Neural cell (in vitro differentiated cells): Measurements from ENCODE around the gene ITK. TPM values are rescaled to one million over a fixed set of nuclear protein-coding genes. Genes with fewer than 3 reads are reported as not detected.

Source experiments
- H2AFZ ChIP-seq: fragments of 200-600, 300-800 bp; sonication (generic), shearing (Covaris generic); 2 replicates; pipeline ENCODE4 v1.6.0; 2014; ENCODE audit warnings: low read depth, mild to moderate bottlenecking, antibody characterized with exemption, low read length, moderate library complexity
- H3F3A ChIP-seq: fragments of 200-600 bp; shearing (Covaris generic); 2 replicates; pipeline ENCODE4 v1.6.1; 2016; ENCODE audit warnings: mild to moderate bottlenecking, moderate library complexity, mixed read lengths, antibody characterized with exemption, low read length; ENCODE audit not compliant: insufficient read depth, poor library complexity, severe bottlenecking
- H3K27ac ChIP-seq: fragments of 200-600, 300-800 bp; sonication (generic), shearing (Covaris generic); 2 replicates; pipeline ENCODE4 v1.5.1; 2014; ENCODE audit warnings: mild to moderate bottlenecking, low read length, moderate library complexity
- H3K27me3 ChIP-seq: fragments of 300-800, 200-600 bp; sonication (generic), shearing (Covaris generic); 2 replicates; pipeline ENCODE4 v1.6.0; 2014; ENCODE audit warnings: mild to moderate bottlenecking, low read depth, low read length, moderate library complexity; ENCODE audit not compliant: insufficient read depth
- H3K36me3 ChIP-seq: fragments of 300-800, 200-600 bp; sonication (generic), shearing (Covaris generic); 2 replicates; pipeline ENCODE4 v1.5.1; 2014; ENCODE audit warnings: mild to moderate bottlenecking, antibody characterized with exemption, low read length, moderate library complexity; ENCODE audit not compliant: insufficient read depth
- H3K4me2 ChIP-seq: fragments of 300-800, 200-600 bp; sonication (generic), shearing (Covaris generic); 2 replicates; pipeline ENCODE4 v1.6.0; 2014; ENCODE audit warnings: mild to moderate bottlenecking, low read length
- H3K4me3 ChIP-seq: fragments of 300-800, 200-600 bp; sonication (generic), shearing (Covaris generic); 2 replicates; pipeline ENCODE4 v1.5.1; 2014; ENCODE audit warnings: mild to moderate bottlenecking, low read length, moderate library complexity
- H3K79me2 ChIP-seq: fragments of 200-600 bp; shearing (Covaris generic); replicated peaks from 2 replicates; pipeline ENCODE4 v1.6.0; 2014; ENCODE audit warnings: mild to moderate bottlenecking, low read length, moderate library complexity; ENCODE audit not compliant: insufficient read depth
- H3K9ac ChIP-seq: fragments of 300-800, 200-600 bp; sonication (generic), shearing (Covaris generic); 2 replicates; pipeline ENCODE4 v1.6.1; 2016; ENCODE audit warnings: mild to moderate bottlenecking, low read length, mixed read lengths
- H3K9me2 ChIP-seq: fragments of 200-600 bp; shearing (Covaris generic); 2 replicates; pipeline ENCODE4 v1.6.1; 2016; ENCODE audit warnings: mild to moderate bottlenecking, low read length, mixed read lengths; ENCODE audit not compliant: insufficient read depth
- H3K9me3 ChIP-seq: fragments of 200-600, 300-800 bp; sonication (generic), shearing (Covaris generic); 2 replicates; pipeline ENCODE4 v1.6.1; 2016; ENCODE audit warnings: mild to moderate bottlenecking, mixed run types, low read length, moderate library complexity, mixed read lengths
- H4K20me1 ChIP-seq: fragments of 200-600 bp; shearing (Covaris generic); 2 replicates; pipeline ENCODE4 v1.6.1; 2016; ENCODE audit warnings: mild to moderate bottlenecking, mixed run types; ENCODE audit not compliant: insufficient read depth
- EP300 ChIP-seq: fragments of 450-650 bp; conservative IDR thresholded peaks from 2 replicates; pipeline ENCODE4 v1.6.1; 2014; ENCODE audit warnings: antibody characterized with exemption, mild to moderate bottlenecking, moderate library complexity; ENCODE audit not compliant: poor library complexity, severe bottlenecking
- EZH2 ChIP-seq: fragments of 200-600, 300-800 bp; shearing (Covaris generic), sonication (generic); IDR thresholded peaks from 2 replicates; pipeline ENCODE4 v1.6.1; 2014; ENCODE audit warnings: antibody characterized with exemption, low read length, borderline replicate concordance, mild to moderate bottlenecking; ENCODE audit not compliant: insufficient read depth, poor library complexity, severe bottlenecking
- MXI1 ChIP-seq: fragments of 450-650 bp; conservative IDR thresholded peaks from 2 replicates; pipeline ENCODE4 v1.6.1; 2014; ENCODE audit warnings: antibody characterized with exemption, mild to moderate bottlenecking; ENCODE audit not compliant: poor library complexity, severe bottlenecking
- POLR2AphosphoS5 ChIP-seq: IDR thresholded peaks from 2 replicates; pipeline ENCODE4 v1.6.1; 2012
- RAD21 ChIP-seq: fragments of 450-650 bp; conservative IDR thresholded peaks from 2 replicates; pipeline ENCODE4 v1.6.1; 2014; ENCODE audit warnings: antibody characterized with exemption, mild to moderate bottlenecking, moderate library complexity
- REST ChIP-seq: IDR thresholded peaks from 2 replicates; pipeline ENCODE4 v1.6.1; 2012; ENCODE audit warnings: borderline replicate concordance
- SMC3 ChIP-seq: fragments of 450-650 bp; conservative IDR thresholded peaks from 2 replicates; pipeline ENCODE4 v1.6.1; 2014; ENCODE audit warnings: antibody characterized with exemption, mild to moderate bottlenecking, moderate library complexity; ENCODE audit not compliant: poor library complexity
- TAF1 ChIP-seq: IDR thresholded peaks from 2 replicates; pipeline ENCODE4 v1.6.1; 2012; ENCODE audit warnings: low read depth
- polyA plus RNA-seq: library from polyadenylated mRNA; depleted of rRNA; stranded (reverse); fragments of >200 nt; gene quantifications from 2 replicates; pipeline ENCODE4 v1.2.3, GENCODE V29; 2014
- TF ChIP-seq, protein P1 (sequence below): fragments of 450-650 bp; IDR thresholded peaks from 2 replicates; pipeline ENCODE4 v1.5.1; 2014; ENCODE audit warnings: antibody characterized with exemption, mild to moderate bottlenecking, moderate library complexity; ENCODE audit not compliant: poor library complexity, severe bottlenecking

The ITK gene
- polyA plus RNA-seq, 1 donor from 2014 or later: not detected

DNA sequence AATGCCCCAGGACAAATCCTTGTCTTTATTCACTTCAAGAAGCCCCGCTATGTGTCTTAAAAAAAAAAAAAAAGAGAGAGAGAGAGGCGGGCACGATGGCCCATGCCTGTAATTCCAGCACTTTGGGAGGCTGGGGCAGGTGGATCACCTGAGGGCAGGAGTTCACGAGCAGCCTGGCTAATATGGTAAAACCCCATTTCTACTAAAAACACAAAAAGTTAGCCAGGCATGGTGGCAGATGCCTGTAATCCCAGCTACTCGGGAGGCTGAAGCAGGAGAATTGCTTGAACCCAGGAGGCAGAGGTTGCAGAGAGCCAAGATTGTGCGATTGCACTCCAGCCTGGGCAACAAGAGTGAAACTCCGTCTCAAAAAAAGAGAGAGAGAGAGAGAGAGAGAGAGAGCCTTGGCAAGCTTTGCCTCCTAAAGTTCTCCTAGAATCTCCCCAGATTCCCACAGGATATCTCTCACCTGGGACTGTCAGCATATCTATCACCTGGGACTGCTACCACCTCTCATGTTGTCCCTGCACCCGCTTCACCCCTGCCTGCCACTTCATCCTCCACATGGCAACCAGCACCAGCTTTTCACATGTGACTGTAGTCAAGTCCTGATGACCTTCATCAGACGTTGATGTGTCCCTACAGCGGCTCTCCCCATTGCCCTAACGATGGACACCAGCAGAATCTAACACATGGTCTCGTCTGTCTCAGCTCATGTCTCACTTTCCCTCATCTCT, 5.8 kb downstream of the ITK start:
- Histone ChIP-seq H3K27ac (no peak overlapping the region), H3K9me3 (no peaks in the 10 kb centered on the region), H3F3A (no peaks in the 10 kb centered on the region), H3K4me2 (no peak overlapping the region), H3K9ac (no peak overlapping the region), H3K36me3 (no peaks in the 10 kb centered on the region), H4K20me1 (no peaks in the 10 kb centered on the region), H3K27me3 (no peaks in the 10 kb centered on the region), H3K9me2 (no peaks in the 10 kb centered on the region), H3K4me3 (no peak overlapping the region), H2AFZ (no peak overlapping the region), H3K79me2 (no peaks in the 10 kb centered on the region)
- TF ChIP-seq, protein P1, sequence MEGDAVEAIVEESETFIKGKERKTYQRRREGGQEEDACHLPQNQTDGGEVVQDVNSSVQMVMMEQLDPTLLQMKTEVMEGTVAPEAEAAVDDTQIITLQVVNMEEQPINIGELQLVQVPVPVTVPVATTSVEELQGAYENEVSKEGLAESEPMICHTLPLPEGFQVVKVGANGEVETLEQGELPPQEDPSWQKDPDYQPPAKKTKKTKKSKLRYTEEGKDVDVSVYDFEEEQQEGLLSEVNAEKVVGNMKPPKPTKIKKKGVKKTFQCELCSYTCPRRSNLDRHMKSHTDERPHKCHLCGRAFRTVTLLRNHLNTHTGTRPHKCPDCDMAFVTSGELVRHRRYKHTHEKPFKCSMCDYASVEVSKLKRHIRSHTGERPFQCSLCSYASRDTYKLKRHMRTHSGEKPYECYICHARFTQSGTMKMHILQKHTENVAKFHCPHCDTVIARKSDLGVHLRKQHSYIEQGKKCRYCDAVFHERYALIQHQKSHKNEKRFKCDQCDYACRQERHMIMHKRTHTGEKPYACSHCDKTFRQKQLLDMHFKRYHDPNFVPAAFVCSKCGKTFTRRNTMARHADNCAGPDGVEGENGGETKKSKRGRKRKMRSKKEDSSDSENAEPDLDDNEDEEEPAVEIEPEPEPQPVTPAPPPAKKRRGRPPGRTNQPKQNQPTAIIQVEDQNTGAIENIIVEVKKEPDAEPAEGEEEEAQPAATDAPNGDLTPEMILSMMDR: no peak
- no peak for TF ChIP-seq EP300
- TF ChIP-seq SMC3: no peak
- TF ChIP-seq RAD21: no peak
- TF ChIP-seq POLR2AphosphoS5: no peak
- no peak for TF ChIP-seq REST
- no peak for TF ChIP-seq MXI1
- no peak for TF ChIP-seq TAF1
- TF ChIP-seq EZH2: no peak

GRCh38 chr5:157187046-157187754, 6.6 kb downstream of the ITK start:
- no peak overlapping the region for H3K9ac ChIP-seq
- H3K9me2 ChIP-seq: no peaks in the 10 kb centered on the region
- H3F3A ChIP-seq: no peaks in the 10 kb centered on the region
- H2AFZ ChIP-seq: no peak overlapping the region
- no peaks in the 10 kb centered on the region for H3K9me3 ChIP-seq
- TF ChIP-seq EZH2 (no peak), EP300 (no peak), TAF1 (no peak), POLR2AphosphoS5 (no peak), REST (no peak), SMC3 (no peak), RAD21 (no peak), MXI1 (no peak)
- TF ChIP-seq, protein P1: no peak
- H3K36me3 ChIP-seq: no peaks in the 10 kb centered on the region
- no peak overlapping the region for H3K27ac ChIP-seq
- no peaks in the 10 kb centered on the region for H4K20me1 ChIP-seq
- H3K4me2 ChIP-seq: no peak overlapping the region
- no peaks in the 10 kb centered on the region for H3K27me3 ChIP-seq
- no peak overlapping the region for H3K4me3 ChIP-seq
- no peaks in the 10 kb centered on the region for H3K79me2 ChIP-seq
